Measurements from ENCODE around the gene PXK. TPM values are rescaled to one million over a fixed set of nuclear protein-coding genes. Genes with fewer than 3 reads are reported as not detected.

Gene PXK
- total RNA-seq, 1 donor from 2014 or later = 29.8 TPM

DNA sequence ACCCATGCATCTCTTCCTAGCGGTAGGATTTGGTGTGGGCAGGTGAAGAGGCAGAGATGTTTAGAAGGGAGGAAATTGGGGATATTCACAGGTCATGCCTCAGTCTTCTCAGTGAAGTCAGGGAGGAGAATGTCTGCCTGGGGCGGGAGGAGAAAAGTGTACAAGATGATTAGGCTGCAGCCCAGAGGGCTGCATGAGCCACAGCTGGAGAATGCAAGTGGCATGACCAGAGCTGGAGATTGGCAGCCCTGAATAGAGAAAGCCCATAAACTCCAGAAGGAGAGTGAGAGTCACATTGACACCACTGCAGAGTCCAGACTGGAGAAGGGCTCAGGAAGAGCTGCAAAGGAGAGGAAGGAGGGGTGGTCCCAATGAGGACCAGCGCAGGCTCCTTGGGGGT is 78.3 kb downstream of the PXK start:
- H3K36me3 ChIP-seq = peaks cover 45% of the 10 kb centered on the region
- no peak for TF ChIP-seq CTCF (IDR thresholded peaks at IDR 0.05)
- intact Hi-C loops (cut with DNase I) = loop anchor here (10.0 kb wide), 1 partner anchor 96 kb away; no protein-coding TSS in a partner anchor
- DNase-seq (no peak), ATAC-seq (no peak)
- no peak overlapping the region for H3K4me3 ChIP-seq
- H3K27me3 ChIP-seq = no peaks in the 10 kb centered on the region
- no peaks in the 10 kb centered on the region for H3K9me3 ChIP-seq
- no peak overlapping the region for H3K27ac ChIP-seq
- H3K4me1 ChIP-seq = no peaks in the 10 kb centered on the region

DNA sequence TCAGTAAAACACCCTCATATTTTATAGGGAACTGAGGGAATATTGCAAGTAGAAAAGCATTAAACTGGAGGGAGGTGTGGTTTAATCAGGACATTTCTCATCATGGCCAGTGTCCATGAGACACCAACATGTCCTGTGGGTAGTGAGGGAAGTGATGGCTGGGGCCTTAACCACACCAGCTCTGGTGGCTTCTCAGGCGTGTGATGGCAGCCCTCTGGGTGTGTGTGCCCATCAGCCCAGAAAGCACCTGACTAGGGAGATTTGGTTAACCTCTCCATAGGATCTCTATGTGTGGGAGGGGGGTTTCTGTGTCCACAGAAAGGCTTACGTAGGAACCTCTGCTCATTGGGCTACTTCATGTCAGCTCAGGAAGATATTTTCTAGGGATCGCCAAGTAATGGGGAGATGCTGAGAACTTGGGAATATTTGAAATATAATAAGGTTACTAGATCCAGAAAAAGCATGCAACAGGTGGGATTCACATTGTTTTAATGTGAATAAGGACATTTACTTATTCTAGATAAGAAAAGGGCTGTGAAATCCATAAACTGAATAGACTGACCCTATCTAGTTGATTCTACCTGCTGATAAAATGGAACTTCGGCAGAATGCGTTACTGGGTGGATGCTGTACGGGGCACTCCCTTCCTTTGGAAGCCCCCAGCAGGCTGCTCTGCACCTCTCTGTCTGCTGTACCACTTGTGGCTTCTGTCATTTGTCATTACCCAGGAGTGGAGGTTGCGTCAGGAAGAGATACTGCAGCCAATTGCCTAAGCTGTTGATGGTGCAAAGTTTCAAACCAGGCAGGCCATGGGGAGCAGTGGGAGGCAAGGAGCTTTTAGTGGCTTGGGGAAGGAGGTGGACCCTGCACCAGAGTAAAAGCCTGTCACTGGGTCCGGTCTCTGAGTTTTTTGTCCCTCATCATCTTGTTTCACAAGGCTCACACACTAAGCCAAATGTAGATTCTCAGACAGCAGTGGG is 79.4 kb downstream of the PXK start:
- no peak for ATAC-seq
- Histone ChIP-seq H3K4me3 (no peak overlapping the region), H3K36me3 (peaks cover 39% of the 10 kb centered on the region), H3K27me3 (no peaks in the 10 kb centered on the region), H3K27ac (no peak overlapping the region), H3K9me3 (no peaks in the 10 kb centered on the region), H3K4me1 (no peaks in the 10 kb centered on the region)
- no peak for DNase-seq
- intact Hi-C loops (cut with DNase I) = loop anchor here (10.0 kb wide), 1 partner anchor 97 kb away; no protein-coding TSS in a partner anchor
- no peak for TF ChIP-seq CTCF (IDR thresholded peaks at IDR 0.05)

GRCh38 chr3:58414538-58415197 is 82.0 kb downstream of the PXK start:
- no peaks in the 10 kb centered on the region for H3K9me3 ChIP-seq
- intact Hi-C loops (cut with DNase I) = loop anchor here (10.0 kb wide), 1 partner anchor 100 kb away; no protein-coding TSS in a partner anchor
- no peak overlapping the region for H3K27ac ChIP-seq
- H3K4me3 ChIP-seq = no peak overlapping the region
- TF ChIP-seq CTCF (IDR thresholded peaks at IDR 0.05) = peak; percentile 81
- ATAC-seq (peak; percentile 78), DNase-seq (no peak)
- peaks cover 28% of the 10 kb centered on the region for H3K36me3 ChIP-seq
- H3K4me1 ChIP-seq = no peaks in the 10 kb centered on the region
- H3K27me3 ChIP-seq = no peaks in the 10 kb centered on the region

DNA sequence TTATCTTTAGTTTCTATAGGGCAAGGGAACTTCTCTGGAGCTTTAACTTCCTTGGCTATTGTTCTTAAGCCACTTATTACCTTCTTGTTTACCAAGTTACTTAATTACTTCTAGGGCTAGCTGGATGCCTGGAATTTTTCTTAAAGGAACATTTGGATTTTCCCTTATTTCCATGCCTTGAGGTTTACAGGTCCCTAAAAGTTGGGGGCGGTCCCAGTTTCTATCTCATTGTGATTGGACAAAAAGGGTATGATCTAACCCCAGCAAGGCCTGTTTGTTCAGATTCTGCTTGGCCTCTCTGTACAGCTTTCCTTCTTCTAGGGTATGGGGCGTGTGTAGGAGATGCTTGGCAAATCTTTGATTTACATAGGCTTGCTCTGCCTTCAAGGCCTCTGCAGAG is 83.5 kb downstream of the PXK start:
- ATAC-seq (peak; percentile 33), DNase-seq (no peak)
- Histone ChIP-seq H3K27me3 (no peaks in the 10 kb centered on the region), H3K4me3 (no peak overlapping the region), H3K4me1 (no peaks in the 10 kb centered on the region), H3K27ac (no peak overlapping the region), H3K36me3 (peaks cover 18% of the 10 kb centered on the region), H3K9me3 (no peaks in the 10 kb centered on the region)
- no peak for TF ChIP-seq CTCF (IDR thresholded peaks at IDR 0.05)
- intact Hi-C loops (cut with DNase I) = loop anchor here (10.0 kb wide), 1 partner anchor 101 kb away; no protein-coding TSS in a partner anchor

DNA sequence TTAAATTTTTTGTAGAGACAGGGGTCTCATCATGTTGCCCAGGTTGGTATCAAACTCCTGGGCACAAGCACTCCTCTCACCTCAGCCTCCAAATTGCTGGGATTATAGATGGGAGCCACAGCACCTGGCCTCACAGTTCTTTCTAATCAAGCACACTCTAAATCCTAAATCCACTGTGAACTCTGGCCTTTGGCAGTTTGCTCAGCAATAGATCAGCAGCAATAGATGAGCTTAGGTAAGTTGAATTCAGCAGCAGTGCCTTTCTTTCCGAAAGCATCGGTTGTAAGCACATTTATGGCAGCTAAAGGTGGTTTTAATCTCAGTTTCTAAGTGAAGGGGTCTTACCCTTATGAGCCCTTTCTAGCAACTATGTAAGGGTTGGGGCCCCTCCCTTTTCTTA is 84.4 kb downstream of the PXK start:
- Histone ChIP-seq H3K4me1 (no peaks in the 10 kb centered on the region), H3K27me3 (no peaks in the 10 kb centered on the region), H3K36me3 (peaks cover 21% of the 10 kb centered on the region), H3K4me3 (no peak overlapping the region), H3K9me3 (no peaks in the 10 kb centered on the region), H3K27ac (no peak overlapping the region)
- DNase-seq = no peak
- intact Hi-C loops (cut with DNase I) = loop anchor here (10.0 kb wide), 1 partner anchor 102 kb away; no protein-coding TSS in a partner anchor
- no peak for ATAC-seq
- no peak for TF ChIP-seq CTCF (IDR thresholded peaks at IDR 0.05)

Data from upper lobe of right lung (tissue), 1 donor.